ENCODE measurements around the gene ABTB1. TPM values are rescaled to one million over a fixed set of nuclear protein-coding genes. Genes with fewer than 3 reads are reported as not detected.
A peak's percentile ranks its signal among the peaks of the same experiment; 100 is the strongest.

The ABTB1 gene
- total RNA-seq, 6 experiments from 2014 or later: 9.4 to 20.3 (median 12.2) TPM

DNA sequence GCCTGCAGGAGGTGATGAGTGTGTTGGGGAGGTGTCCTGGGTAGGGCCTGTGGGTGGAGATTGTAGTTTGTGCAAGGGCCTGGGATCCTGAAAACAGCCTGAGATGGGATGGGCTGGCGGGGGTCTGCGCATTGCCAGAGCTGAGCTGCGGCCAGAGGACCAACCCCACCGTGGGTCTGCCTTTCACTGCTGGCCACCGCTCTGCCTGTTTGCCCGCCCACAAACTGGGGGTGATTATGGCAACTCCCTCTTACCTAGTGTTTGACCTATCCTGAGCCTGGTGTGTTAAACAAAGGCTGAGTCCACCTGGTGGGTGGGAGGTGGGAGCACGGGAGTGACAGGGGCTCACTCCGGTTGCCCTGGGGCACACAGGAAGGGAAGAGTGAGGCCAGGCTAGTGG, 9.8 kb downstream of the ABTB1 start:
- Histone ChIP-seq H3K9me3 (no peaks in the 10 kb centered on the region), H3K36me3 (no peaks in the 10 kb centered on the region), H3K27ac (no peak overlapping the region), H3K27me3 (no peaks in the 10 kb centered on the region), H3K4me1 (no peaks in the 10 kb centered on the region), H3K4me3 (no peak overlapping the region)
- TF ChIP-seq, protein P1, sequence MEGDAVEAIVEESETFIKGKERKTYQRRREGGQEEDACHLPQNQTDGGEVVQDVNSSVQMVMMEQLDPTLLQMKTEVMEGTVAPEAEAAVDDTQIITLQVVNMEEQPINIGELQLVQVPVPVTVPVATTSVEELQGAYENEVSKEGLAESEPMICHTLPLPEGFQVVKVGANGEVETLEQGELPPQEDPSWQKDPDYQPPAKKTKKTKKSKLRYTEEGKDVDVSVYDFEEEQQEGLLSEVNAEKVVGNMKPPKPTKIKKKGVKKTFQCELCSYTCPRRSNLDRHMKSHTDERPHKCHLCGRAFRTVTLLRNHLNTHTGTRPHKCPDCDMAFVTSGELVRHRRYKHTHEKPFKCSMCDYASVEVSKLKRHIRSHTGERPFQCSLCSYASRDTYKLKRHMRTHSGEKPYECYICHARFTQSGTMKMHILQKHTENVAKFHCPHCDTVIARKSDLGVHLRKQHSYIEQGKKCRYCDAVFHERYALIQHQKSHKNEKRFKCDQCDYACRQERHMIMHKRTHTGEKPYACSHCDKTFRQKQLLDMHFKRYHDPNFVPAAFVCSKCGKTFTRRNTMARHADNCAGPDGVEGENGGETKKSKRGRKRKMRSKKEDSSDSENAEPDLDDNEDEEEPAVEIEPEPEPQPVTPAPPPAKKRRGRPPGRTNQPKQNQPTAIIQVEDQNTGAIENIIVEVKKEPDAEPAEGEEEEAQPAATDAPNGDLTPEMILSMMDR (IDR thresholded peaks at IDR 0.05): no peak
- intact Hi-C loops (cut with DNase I): no loop called here
- DNase-seq (peak; percentile 8 to 49 (median 44)), ATAC-seq (no peak)
- 80% methylated on average over 2 of the region's 8 CpGs for WGBS (ENCODE audit: insufficient coverage, low coverage, low lambda C conversion rate, missing lambda C conversion rate)

DNA sequence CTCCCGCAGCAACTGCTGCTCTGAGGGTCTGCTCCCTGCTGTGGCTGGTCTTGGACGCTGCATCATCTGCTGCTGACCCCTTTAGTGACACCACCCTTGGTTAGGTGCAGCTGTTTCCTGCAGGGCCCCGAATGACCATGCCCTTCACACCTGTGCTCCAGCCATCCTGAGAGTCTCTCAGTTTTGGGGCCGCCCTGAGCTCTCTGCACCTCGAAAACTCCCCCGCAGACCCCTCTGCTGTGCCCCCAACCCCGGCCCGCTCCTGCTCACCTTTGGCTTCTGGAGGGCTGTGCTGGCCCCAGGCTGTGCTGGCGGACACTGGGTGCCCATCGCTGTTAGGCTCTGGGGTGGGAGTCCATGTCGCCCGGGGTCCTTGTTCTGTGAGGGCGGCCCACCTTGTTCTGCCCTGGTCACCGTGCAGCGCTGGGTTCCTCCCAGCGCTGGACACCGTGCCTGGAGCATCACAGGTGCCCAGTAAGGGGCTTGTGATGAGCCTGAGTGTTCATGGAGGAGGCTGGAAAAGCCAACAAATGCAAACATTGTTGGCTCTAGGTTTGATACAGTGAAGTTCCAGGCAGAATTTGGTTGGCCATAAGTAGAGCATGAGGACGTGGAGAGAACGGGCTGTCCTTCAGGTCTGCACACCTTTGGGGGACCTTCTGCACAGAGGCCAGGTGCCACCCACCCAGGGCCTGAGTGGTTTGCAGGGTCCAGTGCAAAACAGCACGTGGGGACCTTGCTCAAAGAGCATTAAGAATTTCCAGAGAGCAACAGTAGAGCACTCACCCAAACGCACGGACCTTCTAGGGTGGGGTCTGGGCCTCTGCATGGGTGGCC, 12.3 kb downstream of the ABTB1 start:
- H3K36me3 ChIP-seq: no peaks in the 10 kb centered on the region
- intact Hi-C loops (cut with DNase I): no loop called here
- no peaks in the 10 kb centered on the region for H3K27me3 ChIP-seq
- peak; percentile 15 to 58 (median 54) for ATAC-seq
- TF ChIP-seq POLR2A (IDR thresholded peaks at IDR 0.05): no peak
- TF ChIP-seq, protein P1 (IDR thresholded peaks at IDR 0.05): no peak
- no peak overlapping the region for H3K27ac ChIP-seq
- H3K4me3 ChIP-seq: no peak overlapping the region
- H3K9me3 ChIP-seq: no peaks in the 10 kb centered on the region
- DNase-seq: peak; percentile 18 to 49 (median 42)
- 70% methylated on average over 2 of the region's 22 CpGs for WGBS (ENCODE audit: insufficient coverage, low coverage, low lambda C conversion rate, missing lambda C conversion rate)
- H3K4me1 ChIP-seq: no peaks in the 10 kb centered on the region

DNA sequence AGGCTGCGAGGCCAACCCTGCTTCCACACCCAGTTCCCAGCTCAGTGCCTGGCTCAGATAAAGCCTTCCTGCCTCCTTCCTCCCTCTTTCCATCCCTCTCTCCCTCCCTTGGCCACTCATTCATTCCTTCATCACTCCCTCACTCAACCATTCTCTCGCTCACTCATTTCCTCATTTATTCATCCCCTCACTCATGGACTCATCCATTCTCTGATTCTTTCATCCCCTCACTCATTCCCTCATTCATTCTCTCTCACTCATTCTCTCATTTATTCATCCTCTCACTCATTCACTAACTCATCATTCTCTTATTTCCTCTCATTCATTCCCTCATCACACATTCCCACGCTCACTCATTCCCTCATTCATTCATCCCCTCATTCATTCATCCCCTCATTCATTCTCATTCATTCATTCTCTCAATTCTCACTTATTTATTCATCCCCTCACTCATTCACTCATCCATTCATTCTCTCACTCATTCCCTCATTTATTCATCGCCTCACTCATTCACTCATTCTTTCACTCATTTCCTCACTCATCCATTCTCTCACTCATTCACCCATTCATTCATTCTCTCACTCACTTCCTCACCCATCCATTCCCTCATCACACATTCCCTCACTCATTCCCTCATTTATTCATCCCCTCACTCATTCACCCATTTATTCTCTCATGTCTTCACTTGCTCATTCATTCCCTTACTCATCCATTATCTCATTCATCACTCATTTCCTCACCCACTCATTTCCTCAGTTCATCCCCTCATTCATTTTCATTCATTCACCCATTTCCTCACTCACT, 13.2 kb downstream of the ABTB1 start:
- peak in 1 of 3 donors; percentile 22 for DNase-seq
- peak in 1 of 4 donors; percentile 51 for ATAC-seq
- intact Hi-C loops (cut with DNase I): no loop called here
- H3K4me1 ChIP-seq: no peaks in the 10 kb centered on the region
- no peak for TF ChIP-seq POLR2A (IDR thresholded peaks at IDR 0.05)
- TF ChIP-seq, protein P1 (IDR thresholded peaks at IDR 0.05): no peak
- H3K9me3 ChIP-seq: no peaks in the 10 kb centered on the region
- no peaks in the 10 kb centered on the region for H3K27me3 ChIP-seq
- WGBS (ENCODE audit: insufficient coverage, low coverage, low lambda C conversion rate, missing lambda C conversion rate): 95% methylated on average over 3 of the region's 4 CpGs
- H3K36me3 ChIP-seq: no peaks in the 10 kb centered on the region
- no peak overlapping the region for H3K4me3 ChIP-seq
- H3K27ac ChIP-seq: no peak overlapping the region

DNA sequence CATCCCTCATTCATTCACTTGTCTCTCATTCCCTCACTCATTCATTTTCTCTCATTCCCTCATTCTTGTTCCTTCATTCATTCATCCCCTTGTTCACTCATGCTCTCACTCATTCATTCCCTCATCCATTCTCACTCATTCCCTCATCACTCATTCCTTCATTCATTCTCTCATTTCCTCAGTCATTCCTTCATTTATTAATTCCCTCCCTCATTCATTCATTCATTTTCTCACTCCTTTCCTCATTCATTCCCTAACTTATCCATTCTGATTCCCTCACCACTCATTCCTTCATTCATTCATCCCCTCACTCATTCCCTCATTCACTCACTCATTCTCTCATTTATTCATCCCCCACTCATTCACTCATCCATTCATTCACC, 13.8 kb downstream of the ABTB1 start:
- ATAC-seq: no peak
- no peaks in the 10 kb centered on the region for H3K27me3 ChIP-seq
- no peaks in the 10 kb centered on the region for H3K4me1 ChIP-seq
- no peaks in the 10 kb centered on the region for H3K9me3 ChIP-seq
- no peak for TF ChIP-seq POLR2A (IDR thresholded peaks at IDR 0.05)
- TF ChIP-seq, protein P1 (IDR thresholded peaks at IDR 0.05): no peak
- H3K36me3 ChIP-seq: peaks cover 0 to 2% (median under 1%) of the 10 kb centered on the region in 4 donors
- intact Hi-C loops (cut with DNase I): no loop called here
- no peak for DNase-seq
- no peak overlapping the region for H3K27ac ChIP-seq
- no peak overlapping the region for H3K4me3 ChIP-seq

Measured in right lobe of liver (tissue), 6 donors.